ENCODE results near the gene ACTR6. TPM values are rescaled to one million over a fixed set of nuclear protein-coding genes. Genes with fewer than 3 reads are reported as not detected.

The ACTR6 gene
- total and polyA plus RNA-seq, 10 of the 15 experiments (the other 5 are each of a cell fraction or from before 2014, with no cell fraction given): 17.4 to 62.4 (median 40.5) TPM

- ATAC-seq (no peak), FAIRE-seq (no peak), DNase-seq (ENCODE audit: low read depth, low spot score) (no peak)
- peak overlapping the region; percentile 54; the same call in 1 of the 2 replicates for H2AFZ ChIP-seq (ENCODE audit: control insufficient read depth, low read depth, low read length)
- no peaks in the 10 kb centered on the region; the same call in 1 of the 2 replicates for H3K79me2 ChIP-seq (ENCODE audit: control insufficient read depth, insufficient read depth, low read length)
- intact Hi-C loops (cut with micrococcal nuclease; ENCODE audit: unreplicated experiment): no loop called here
- RAD21 ChIA-PET (ENCODE audit: unreplicated experiment): interaction anchor here (1.4 kb wide), 1 partner anchor 21 kb away, joined by 3 read pairs; no protein-coding TSS in a partner anchor
- 93% methylated on average over 8 of the region's 8 CpGs for WGBS (ENCODE audit: insufficient coverage, insufficient replicate concordance, low lambda C conversion rate, missing lambda C conversion rate)
- CTCF ChIA-PET: interaction anchor here (1.3 to 1.8 kb wide), 2 partner anchors 30 to 45 kb away, joined by 3 to 11 read pairs; no protein-coding TSS in a partner anchor
- no TSS peak for BruUV-seq (replicated peaks)
- SMC1A ChIA-PET (ENCODE audit: uncharacterized antibody, unreplicated experiment): interaction anchor here (1.1 to 1.4 kb wide), 5 partner anchors 10 to 26 kb away, joined by 3 to 4 read pairs (median 3); partner anchors contain the start of gene ACTR6
- POLR2A ChIA-PET: no interaction called here
- no peaks in the 10 kb centered on the region for H4K20me1 ChIP-seq (ENCODE audit: control insufficient read depth, insufficient read depth)
- TF ChIP-seq MEF2B (IDR thresholded peaks at IDR 0.05; ENCODE audit: partially characterized antibody, poor library complexity, severe bottlenecking): no peak
- no peaks in the 10 kb centered on the region; the same call in 2 of the 3 replicates for H3K9me3 ChIP-seq (replicated peaks; ENCODE audit: control insufficient read depth, insufficient read depth, low read length)
- no peak overlapping the region for H3K9ac ChIP-seq (ENCODE audit: control insufficient read depth, insufficient read depth, low read length)
- H3K4me2 ChIP-seq (ENCODE audit: control insufficient read depth, insufficient read depth): no peak overlapping the region
- H3K4me3 ChIP-seq: no peak overlapping the region
- in situ Hi-C loops (cut with MboI): no loop called here
- peaks cover 21% of the 10 kb centered on the region for H3K4me1 ChIP-seq (ENCODE audit: control insufficient read depth, insufficient read depth, low read length)
- peak overlapping the region; percentile 52 for H3K27ac ChIP-seq (ENCODE audit: control insufficient read depth, insufficient read depth)
- no peaks in the 10 kb centered on the region for H3K27me3 ChIP-seq (replicated peaks in 1 of 2; ENCODE audit: control insufficient read depth in 2 of 2, insufficient read depth in 2 of 2, low read length in 1 of 2)
- H3K36me3 ChIP-seq (ENCODE audit: control insufficient read depth in 2 of 2, insufficient read depth in 2 of 2, low read length in 1 of 2): no peaks in the 10 kb centered on the region; a peak in 1 of 4 replicates
These were observed 16.0 kb upstream of the ACTR6 start for GRCh38 chr12:100184549-100185145.

- no TSS peak for BruUV-seq (replicated peaks)
- H3K36me3 ChIP-seq (ENCODE audit: control insufficient read depth in 2 of 2, insufficient read depth in 2 of 2, low read length in 1 of 2): no peaks in the 10 kb centered on the region; a peak in 2 of 4 replicates
- peak overlapping the region; percentile 51 for H3K9ac ChIP-seq (ENCODE audit: control insufficient read depth, insufficient read depth, low read length)
- H3K79me2 ChIP-seq (ENCODE audit: control insufficient read depth, insufficient read depth, low read length): no peaks in the 10 kb centered on the region; the same call in 1 of the 2 replicates
- ATAC-seq (peak; percentile 92), FAIRE-seq (peak; percentile 77), DNase-seq (ENCODE audit: low read depth, low spot score) (peak; percentile 54)
- H3K27ac ChIP-seq (ENCODE audit: control insufficient read depth, insufficient read depth): peak overlapping the region; percentile 52
- in situ Hi-C loops (cut with MboI): no loop called here
- CTCF ChIA-PET: interaction anchor here (0.5 to 1.8 kb wide), 6 partner anchors 9 to 44 kb away, joined by 3 to 11 read pairs (median 3); no protein-coding TSS in a partner anchor
- SMC1A ChIA-PET (ENCODE audit: uncharacterized antibody, unreplicated experiment): interaction anchor here (0.7 to 1.4 kb wide), 9 partner anchors 10 to 49 kb away, joined by 3 to 5 read pairs (median 3); partner anchors contain the start of gene ACTR6
- no peak overlapping the region for H3K4me3 ChIP-seq
- POLR2A ChIA-PET: no interaction called here
- WGBS (ENCODE audit: insufficient coverage, insufficient replicate concordance, low lambda C conversion rate, missing lambda C conversion rate): 23% methylated on average over 5 of the region's 5 CpGs
- H3K9me3 ChIP-seq (replicated peaks; ENCODE audit: control insufficient read depth, insufficient read depth, low read length): no peaks in the 10 kb centered on the region; the same call in 2 of the 3 replicates
- H3K27me3 ChIP-seq (replicated peaks in 1 of 2; ENCODE audit: control insufficient read depth in 2 of 2, insufficient read depth in 2 of 2, low read length in 1 of 2): no peaks in the 10 kb centered on the region
- peaks cover 21% of the 10 kb centered on the region for H3K4me1 ChIP-seq (ENCODE audit: control insufficient read depth, insufficient read depth, low read length)
- peak overlapping the region; percentile 54 for H2AFZ ChIP-seq (ENCODE audit: control insufficient read depth, low read depth, low read length)
- H3K4me2 ChIP-seq (ENCODE audit: control insufficient read depth, insufficient read depth): peak overlapping the region; percentile 81
- RAD21 ChIA-PET (ENCODE audit: unreplicated experiment): interaction anchor here (1.4 kb wide), 1 partner anchor 22 kb away, joined by 3 read pairs; no protein-coding TSS in a partner anchor
- intact Hi-C loops (cut with micrococcal nuclease; ENCODE audit: unreplicated experiment): no loop called here
- H4K20me1 ChIP-seq (ENCODE audit: control insufficient read depth, insufficient read depth): no peaks in the 10 kb centered on the region
- TF ChIP-seq EED (IDR thresholded peaks at IDR 0.05; ENCODE audit: low read depth) (peak; percentile 24; the same call in 1 of the 2 replicates), NRF1 (conservative IDR thresholded peaks at IDR 0.05; ENCODE audit: low read depth, low read length) (no peak), HDGF (IDR thresholded peaks at IDR 0.05) (no peak), IRF4 (IDR thresholded peaks at IDR 0.05; ENCODE audit: low read depth, low read length) (0 out of 2 replicates have a peak, but pooled peaks have one; percentile 9), KAT2A (conservative IDR thresholded peaks at IDR 0.05; ENCODE audit: control insufficient read depth, low read depth, low read length) (no peak), HDAC6 (IDR thresholded peaks at IDR 0.05; ENCODE audit: unreplicated experiment) (no peak), CEBPB (IDR thresholded peaks at IDR 0.05; ENCODE audit: borderline replicate concordance in 1 of 2, low read depth in 2 of 2, low read length in 2 of 2) (no peak), CBFB (IDR thresholded peaks at IDR 0.05; ENCODE audit: low read depth) (no peak), SUPT20H (IDR thresholded peaks at IDR 0.05; ENCODE audit: borderline replicate concordance, control insufficient read depth, low read depth, low read length) (no peak), E2F8 (IDR thresholded peaks at IDR 0.05; ENCODE audit: low read depth, partially characterized antibody) (no peak)
These were observed 15.2 kb upstream of the ACTR6 start for GRCh38 chr12:100185361-100185894.

Measured in GM12878 (cell line).